GM20000 (cell line): ENCODE data around the gene MEIOB.
A peak's percentile ranks its signal among the peaks of the same experiment; 100 is the strongest.

Experiments
- DNase-seq: peaks from one replicate; pipeline ENCODE4 v3.0.0; 2012; ENCODE audit warnings: low spot score
- CTCF ChIP-seq: IDR thresholded peaks from 2 replicates; pipeline ENCODE4 v1.5.1; 2012; ENCODE audit warnings: mild to moderate bottlenecking, control low read depth; ENCODE audit errors: extremely low read depth, missing control alignments

MEIOB gene

GRCh38 chr16:1865902-1866690, 5.9 kb downstream of the MEIOB start:
- TF ChIP-seq CTCF, result no peak
- no peak for DNase-seq

- DNase-seq, result peak; percentile 27
- TF ChIP-seq CTCF, result no peak
Observed at GRCh38 chr16:1863681-1864460, 8.1 kb downstream of the MEIOB start.

- TF ChIP-seq CTCF, result no peak
- DNase-seq, result no peak
Observed at GRCh38 chr16:1862394-1862793, 9.6 kb downstream of the MEIOB start.

GRCh38 chr16:1861730-1862129, 10.2 kb downstream of the MEIOB start:
- DNase-seq, result no peak
- no peak for TF ChIP-seq CTCF

- TF ChIP-seq CTCF, result no peak
- no peak for DNase-seq
Observed at GRCh38 chr16:1859650-1860049, 12.3 kb downstream of the MEIOB start.

- no peak for TF ChIP-seq CTCF
- DNase-seq, result no peak
Observed at GRCh38 chr16:1858189-1858865, 13.6 kb downstream of the MEIOB start.
